HUES48 (cell line): Measurements from ENCODE around the gene GPC6.

ENCODE experiments used
- H3K27ac ChIP-seq: one replicate; pipeline ENCODE4 v1.7.0; 2013; ENCODE audit warnings: low read depth, low read length, inconsistent platforms
- H3K27me3 ChIP-seq: 2 replicates; pipeline ENCODE4 v1.6.1; 2013; ENCODE audit warnings: mild to moderate bottlenecking, low read length; ENCODE audit not compliant: control insufficient read depth, insufficient read depth
- H3K36me3 ChIP-seq: 2 replicates; pipeline ENCODE4 v1.6.1; 2013; ENCODE audit warnings: low read length; ENCODE audit not compliant: control insufficient read depth, insufficient read depth
- H3K4me1 ChIP-seq: 2 replicates; pipeline ENCODE4 v1.6.1; 2013; ENCODE audit warnings: mild to moderate bottlenecking, low read length; ENCODE audit not compliant: control insufficient read depth, insufficient read depth
- H3K4me3 ChIP-seq: 2 replicates; pipeline ENCODE4 v1.5.1; 2013; ENCODE audit warnings: mild to moderate bottlenecking, low read depth, low read length
- H3K9ac ChIP-seq: 2 replicates; pipeline ENCODE4 v1.6.1; 2013; ENCODE audit warnings: mild to moderate bottlenecking, low read depth, low read length, moderate library complexity
- H3K9me3 ChIP-seq: 2 replicates; pipeline ENCODE4 v1.6.1; 2013; ENCODE audit warnings: low read length; ENCODE audit not compliant: control insufficient read depth, insufficient read depth

The GPC6 gene

GRCh38 chr13:93268327-93269028 is 41.9 kb downstream of the GPC6 start:
- Histone ChIP-seq H3K27ac (peak overlapping the region; percentile 29), H3K36me3 (no peaks in the 10 kb centered on the region), H3K4me1 (peaks cover 24% of the 10 kb centered on the region), H3K9me3 (no peaks in the 10 kb centered on the region), H3K9ac (no peak overlapping the region), H3K4me3 (no peak overlapping the region), H3K27me3 (no peaks in the 10 kb centered on the region)

GRCh38 chr13:93270769-93271742 is 44.4 kb downstream of the GPC6 start:
- no peaks in the 10 kb centered on the region for H3K36me3 ChIP-seq
- H3K4me3 ChIP-seq = no peak overlapping the region
- H3K4me1 ChIP-seq = peaks cover 24% of the 10 kb centered on the region
- peak overlapping the region; percentile 24 for H3K27ac ChIP-seq
- H3K27me3 ChIP-seq = no peaks in the 10 kb centered on the region
- no peak overlapping the region for H3K9ac ChIP-seq
- no peaks in the 10 kb centered on the region for H3K9me3 ChIP-seq

- Histone ChIP-seq H3K27ac (peak overlapping the region; percentile 48), H3K36me3 (no peaks in the 10 kb centered on the region), H3K4me1 (peaks cover 39% of the 10 kb centered on the region), H3K9me3 (no peaks in the 10 kb centered on the region), H3K27me3 (no peaks in the 10 kb centered on the region), H3K9ac (no peak overlapping the region), H3K4me3 (no peak overlapping the region)
Observed at GRCh38 chr13:93279982-93280381, 53.4 kb downstream of the GPC6 start.

- H3K4me3 ChIP-seq = no peak overlapping the region
- H3K9me3 ChIP-seq = no peaks in the 10 kb centered on the region
- H3K27ac ChIP-seq = no peak overlapping the region
- no peak overlapping the region for H3K9ac ChIP-seq
- peaks cover 39% of the 10 kb centered on the region for H3K4me1 ChIP-seq
- no peaks in the 10 kb centered on the region for H3K27me3 ChIP-seq
- no peaks in the 10 kb centered on the region for H3K36me3 ChIP-seq
Observed at GRCh38 chr13:93280688-93281087, 54.1 kb downstream of the GPC6 start.

- Histone ChIP-seq H3K27me3 (no peaks in the 10 kb centered on the region), H3K9ac (no peak overlapping the region), H3K9me3 (no peaks in the 10 kb centered on the region), H3K4me1 (peaks cover 33% of the 10 kb centered on the region), H3K4me3 (no peak overlapping the region), H3K27ac (no peak overlapping the region), H3K36me3 (no peaks in the 10 kb centered on the region)
Observed at GRCh38 chr13:93283255-93283654, 56.6 kb downstream of the GPC6 start.

- Histone ChIP-seq H3K27ac (no peak overlapping the region), H3K9me3 (no peaks in the 10 kb centered on the region), H3K9ac (no peak overlapping the region), H3K27me3 (no peaks in the 10 kb centered on the region), H3K36me3 (no peaks in the 10 kb centered on the region), H3K4me3 (no peak overlapping the region), H3K4me1 (peaks cover 26% of the 10 kb centered on the region)
Observed at GRCh38 chr13:93284064-93284463, 57.5 kb downstream of the GPC6 start.

GRCh38 chr13:93286047-93286446 is 59.4 kb downstream of the GPC6 start:
- H3K4me1 ChIP-seq = peaks cover 13% of the 10 kb centered on the region; the same call in 1 of the 2 replicates
- H3K9me3 ChIP-seq = no peaks in the 10 kb centered on the region
- no peak overlapping the region for H3K9ac ChIP-seq
- no peaks in the 10 kb centered on the region for H3K27me3 ChIP-seq
- no peak overlapping the region for H3K27ac ChIP-seq
- H3K4me3 ChIP-seq = no peak overlapping the region
- no peaks in the 10 kb centered on the region for H3K36me3 ChIP-seq

- no peaks in the 10 kb centered on the region for H3K36me3 ChIP-seq
- H3K9me3 ChIP-seq = no peaks in the 10 kb centered on the region
- H3K9ac ChIP-seq = no peak overlapping the region
- H3K4me1 ChIP-seq = peaks cover 13% of the 10 kb centered on the region
- no peak overlapping the region for H3K27ac ChIP-seq
- H3K4me3 ChIP-seq = no peak overlapping the region
- H3K27me3 ChIP-seq = no peaks in the 10 kb centered on the region
Observed at GRCh38 chr13:93289053-93289452, 62.4 kb downstream of the GPC6 start.

- Histone ChIP-seq H3K36me3 (no peaks in the 10 kb centered on the region), H3K9ac (no peak overlapping the region), H3K27me3 (no peaks in the 10 kb centered on the region), H3K4me1 (peaks cover 13% of the 10 kb centered on the region), H3K4me3 (no peak overlapping the region), H3K27ac (no peak overlapping the region), H3K9me3 (no peaks in the 10 kb centered on the region)
Observed at GRCh38 chr13:93289842-93290241, 63.2 kb downstream of the GPC6 start.

- no peaks in the 10 kb centered on the region for H3K36me3 ChIP-seq
- H3K4me3 ChIP-seq = no peak overlapping the region
- H3K27me3 ChIP-seq = no peaks in the 10 kb centered on the region
- no peaks in the 10 kb centered on the region for H3K9me3 ChIP-seq
- H3K4me1 ChIP-seq = peaks cover 13% of the 10 kb centered on the region
- H3K27ac ChIP-seq = no peak overlapping the region
- no peak overlapping the region for H3K9ac ChIP-seq
Observed at GRCh38 chr13:93290503-93290902, 63.9 kb downstream of the GPC6 start.

- no peak overlapping the region for H3K4me3 ChIP-seq
Observed at GRCh38 chr13:93292366-93292765, 65.8 kb downstream of the GPC6 start.

More at GRCh38 chr13:93292366-93292765, 65.8 kb downstream of the GPC6 start:
- Histone ChIP-seq H3K36me3 (no peaks in the 10 kb centered on the region), H3K27me3 (no peaks in the 10 kb centered on the region), H3K9me3 (no peaks in the 10 kb centered on the region), H3K4me1 (peaks cover 9% of the 10 kb centered on the region), H3K9ac (no peak overlapping the region), H3K27ac (no peak overlapping the region)
